Keratinocyte (primary cell): ENCODE measurements around the gene LOXHD1. TPM values are rescaled to one million over a fixed set of nuclear protein-coding genes. Genes with fewer than 3 reads are reported as not detected.

ENCODE experiments used
- DNase-seq: peaks from one replicate; pipeline ENCODE4 v3.0.0-alpha.2; 2011; ENCODE audit warnings: low read depth, missing footprints, low spot score
- FAIRE-seq: peaks from 2 replicates; lab custom pipeline; 2011; peaks lifted over from hg19 to GRCh38; lab: Jason Lieb, UNC
- H2AFZ ChIP-seq: 2 replicates; pipeline ENCODE4 v1.6.0; 2012; ENCODE audit warnings: low read length, control low read depth, inconsistent platforms; ENCODE audit not compliant: control insufficient read depth
- H3K27ac ChIP-seq: 2 replicates; pipeline ENCODE4 v1.5.1; 2011; ENCODE audit warnings: low read length; ENCODE audit not compliant: control insufficient read depth, insufficient read depth
- H3K27me3 ChIP-seq: 3 replicates; pipeline ENCODE4 v1.6.0; 2011; ENCODE audit warnings: low read length; ENCODE audit not compliant: control insufficient read depth, insufficient read depth; ENCODE audit errors: extremely low read depth
- H3K36me3 ChIP-seq, 2 experiments: 2 replicates in 1 of 2; 3 replicates in 1 of 2; pipeline ENCODE4 v1.5.1; 2011; ENCODE audit warnings: low read length in 2 of 2, mild to moderate bottlenecking in 1 of 2; ENCODE audit not compliant: control insufficient read depth in 2 of 2, insufficient read depth in 2 of 2; ENCODE audit errors: extremely low read depth in 1 of 2
- H3K4me1 ChIP-seq: 3 replicates; pipeline ENCODE4 v1.5.1; 2011; ENCODE audit warnings: low read length; ENCODE audit not compliant: control insufficient read depth, insufficient read depth; ENCODE audit errors: extremely low read depth
- H3K4me2 ChIP-seq: 3 replicates; pipeline ENCODE4 v1.6.0; 2011; ENCODE audit warnings: low read depth, low read length; ENCODE audit not compliant: control insufficient read depth, insufficient read depth; ENCODE audit errors: extremely low read depth
- H3K4me3 ChIP-seq, 3 experiments: fragments of 200-600 bp in 1 of 3; sonication (generic) in 1 of 3; 2 replicates in 2 of 3; 3 replicates in 1 of 3; pipeline ENCODE4 v1.5.1; 2011 to 2016; ENCODE audit warnings: low read length in 3 of 3, mild to moderate bottlenecking in 3 of 3, control low read depth in 2 of 3, inconsistent platforms in 1 of 3, low read depth in 1 of 3, mixed read lengths in 1 of 3, mixed run types in 1 of 3, moderate library complexity in 1 of 3; ENCODE audit not compliant: control insufficient read depth in 2 of 3, insufficient read depth in 2 of 3; ENCODE audit errors: extremely low read depth in 1 of 3
- H3K79me2 ChIP-seq: 2 replicates; pipeline ENCODE4 v1.6.0; 2012; ENCODE audit warnings: low read length; ENCODE audit not compliant: control insufficient read depth, insufficient read depth
- H3K9ac ChIP-seq: 3 replicates; pipeline ENCODE4 v1.6.0; 2011; ENCODE audit warnings: low read length; ENCODE audit not compliant: control insufficient read depth, insufficient read depth; ENCODE audit errors: extremely low read depth
- H3K9me1 ChIP-seq: 3 replicates; pipeline ENCODE4 v1.6.0; 2011; ENCODE audit warnings: low read length; ENCODE audit not compliant: control insufficient read depth, insufficient read depth; ENCODE audit errors: extremely low read depth
- H3K9me3 ChIP-seq: 2 replicates; pipeline ENCODE4 v1.5.1; 2012; ENCODE audit warnings: low read depth, low read length; ENCODE audit not compliant: control insufficient read depth
- H4K20me1 ChIP-seq: 3 replicates; pipeline ENCODE4 v1.6.0; 2011; ENCODE audit warnings: low read length; ENCODE audit not compliant: control insufficient read depth, insufficient read depth; ENCODE audit errors: extremely low read depth
- CTCF ChIP-seq, 3 experiments: IDR thresholded peaks in 1 of 3; conservative IDR thresholded peaks in 1 of 3; optimal IDR thresholded peaks in 1 of 3; 2 replicates in 2 of 3; 3 replicates in 1 of 3; pipeline versions ENCODE3 to v1.5.1; 2011; ENCODE audit warnings: low read length in 3 of 3, mild to moderate bottlenecking in 3 of 3, moderate library complexity in 2 of 3, control low read depth in 1 of 3, inconsistent platforms in 1 of 3; ENCODE audit not compliant: insufficient read depth in 2 of 3; ENCODE audit errors: extremely low read depth in 1 of 3
- EZH2 ChIP-seq: IDR thresholded peaks from one replicate; pipeline ENCODE4 v1.6.1; 2012; ENCODE audit warnings: inconsistent platforms, mild to moderate bottlenecking, low read length, moderate library complexity
- dilution Hi-C: fragments of 300-500 bp; cut with MboI; formaldehyde crosslinking; loops from one replicate; pipeline ENCODE4 v1.7.0; 2020; ENCODE audit warnings: low sequenced_read_pairs; ENCODE audit not compliant: extremely low pct_ligation_motif_present
- polyA plus RNA-seq, 5 experiments: library from polyadenylated mRNA; depleted of rRNA in 3 of 5; stranded (reverse) in 3 of 5; stranded (forward) in 1 of 5; unstranded in 1 of 5; fragments of >200 nt; gene quantifications; 1 replicate in 1 of 5; 2 replicates in 3 of 5; 3 replicates in 1 of 5; pipeline versions ENCODE4 v1.2.1 to v1.2.3, GENCODE V29; 2011 to 2012; ENCODE audit warnings: missing spikeins in 2 of 5, low read depth in 1 of 5, low replicate concordance in 1 of 5

Gene LOXHD1
- polyA plus RNA-seq, 1 donor (not counting 4 experiments of a cell fraction or from before 2014, with no cell fraction given): not detected

GRCh38 chr18:46436621-46437020, 220.4 kb downstream of the LOXHD1 start:
- no peak overlapping the region for H3K9ac ChIP-seq
- H3K36me3 ChIP-seq: no peaks in the 10 kb centered on the region
- H3K4me2 ChIP-seq: no peak overlapping the region
- H3K9me1 ChIP-seq: no peaks in the 10 kb centered on the region
- H3K79me2 ChIP-seq: no peaks in the 10 kb centered on the region
- no peaks in the 10 kb centered on the region for H3K4me1 ChIP-seq
- TF ChIP-seq EZH2 (no peak), CTCF (optimal IDR thresholded peaks at IDR 0.05 in 1 of 3, IDR thresholded peaks at IDR 0.05 in 1 of 3, conservative IDR thresholded peaks at IDR 0.05 in 1 of 3; ENCODE audit: extremely low read depth in 1 of 3, insufficient read depth in 2 of 3, low read length in 3 of 3) (no peak)
- H2AFZ ChIP-seq: no peak overlapping the region
- FAIRE-seq (no peak), DNase-seq (no peak)
- no peak overlapping the region for H3K27ac ChIP-seq
- H3K4me3 ChIP-seq: no peak overlapping the region
- no peaks in the 10 kb centered on the region for H3K9me3 ChIP-seq
- dilution Hi-C loops: no loop called here
- H4K20me1 ChIP-seq: no peaks in the 10 kb centered on the region
- no peaks in the 10 kb centered on the region for H3K27me3 ChIP-seq

- FAIRE-seq (no peak), DNase-seq (no peak)
- no peaks in the 10 kb centered on the region for H3K36me3 ChIP-seq
- dilution Hi-C loops: no loop called here
- no peaks in the 10 kb centered on the region for H3K9me1 ChIP-seq
- no peaks in the 10 kb centered on the region for H4K20me1 ChIP-seq
- no peak for TF ChIP-seq CTCF (optimal IDR thresholded peaks at IDR 0.05 in 1 of 3, IDR thresholded peaks at IDR 0.05 in 1 of 3, conservative IDR thresholded peaks at IDR 0.05 in 1 of 3; ENCODE audit: extremely low read depth in 1 of 3, insufficient read depth in 2 of 3, low read length in 3 of 3)
- TF ChIP-seq EZH2: no peak
- H3K27me3 ChIP-seq: no peaks in the 10 kb centered on the region
- H3K9me3 ChIP-seq: no peaks in the 10 kb centered on the region
- H3K4me2 ChIP-seq: no peak overlapping the region
- H3K4me1 ChIP-seq: no peaks in the 10 kb centered on the region
- H2AFZ ChIP-seq: no peak overlapping the region
- no peaks in the 10 kb centered on the region for H3K79me2 ChIP-seq
- H3K9ac ChIP-seq: no peak overlapping the region
- H3K4me3 ChIP-seq: no peak overlapping the region
- no peak overlapping the region for H3K27ac ChIP-seq
Measured at GRCh38 chr18:46435031-46435430, 222.0 kb downstream of the LOXHD1 start.
